Stimulated activated CD8-positive, alpha-beta memory T cell treated with anti-CD3 and anti-CD28 coated beads, Interleukin-15, amount 100 ng/mL, for 24 hours (primary cell): Measurements from ENCODE around the gene SLC25A18.

Experiments
- DNase-seq: peaks from one replicate; pipeline ENCODE4 v3.0.0-alpha.2; 2020; ENCODE audit warnings: low read depth

SLC25A18 gene

GRCh38 chr22:17570851-17571631 is 7.7 kb downstream of the SLC25A18 start:
- no peak for DNase-seq

GRCh38 chr22:17575151-17575550 is 11.9 kb downstream of the SLC25A18 start:
- DNase-seq = no peak

GRCh38 chr22:17575681-17576080 is 12.4 kb downstream of the SLC25A18 start:
- no peak for DNase-seq

- DNase-seq = no peak
Observed at GRCh38 chr22:17576470-17576869, 13.2 kb downstream of the SLC25A18 start.

GRCh38 chr22:17578136-17578754 is 14.9 kb downstream of the SLC25A18 start:
- no peak for DNase-seq

- DNase-seq = no peak
Observed at GRCh38 chr22:17579535-17579981, 16.3 kb downstream of the SLC25A18 start.

GRCh38 chr22:17580441-17581031 is 17.2 kb downstream of the SLC25A18 start:
- no peak for DNase-seq

- no peak for DNase-seq
Observed at GRCh38 chr22:17581056-17581455, 17.8 kb downstream of the SLC25A18 start.

GRCh38 chr22:17581631-17582030 is 18.3 kb downstream of the SLC25A18 start:
- no peak for DNase-seq

- DNase-seq = no peak
Observed at GRCh38 chr22:17583151-17583550, 19.9 kb downstream of the SLC25A18 start.

- no peak for DNase-seq
Observed at GRCh38 chr22:17586831-17587440, 23.6 kb downstream of the SLC25A18 start.

- DNase-seq = no peak
Observed at GRCh38 chr22:17587629-17588028, 24.3 kb downstream of the SLC25A18 start.

- DNase-seq = no peak
Observed at GRCh38 chr22:17588606-17589005, 25.3 kb downstream of the SLC25A18 start.

GRCh38 chr22:17589810-17590375 is 26.6 kb downstream of the SLC25A18 start:
- no peak for DNase-seq

- DNase-seq = no peak
Observed at GRCh38 chr22:17590586-17590985, 27.3 kb downstream of the SLC25A18 start.

- no peak for DNase-seq
Observed at GRCh38 chr22:17592201-17592600, 28.9 kb downstream of the SLC25A18 start.

GRCh38 chr22:17596226-17596625 is 32.9 kb downstream of the SLC25A18 start:
- DNase-seq = no peak

- DNase-seq = no peak
Observed at GRCh38 chr22:17597217-17597616, 33.9 kb downstream of the SLC25A18 start.

- no peak for DNase-seq
Observed at GRCh38 chr22:17598318-17598717, 35.0 kb downstream of the SLC25A18 start.

GRCh38 chr22:17601031-17601430 is 37.7 kb downstream of the SLC25A18 start:
- no peak for DNase-seq

GRCh38 chr22:17603668-17604067 is 40.4 kb downstream of the SLC25A18 start:
- DNase-seq = no peak

GRCh38 chr22:17606496-17606895 is 43.2 kb downstream of the SLC25A18 start:
- DNase-seq = no peak
